Chondrocyte (in vitro differentiated cells): ENCODE measurements around the gene ATP2A2. TPM values are rescaled to one million over a fixed set of nuclear protein-coding genes. Genes with fewer than 3 reads are reported as not detected.
"Not testable (repeated sequence)": the region's sequence is repeated elsewhere in the genome, so short reads cannot be mapped to it uniquely, and the experiment has no call there.

Source experiments
- DNase-seq: peaks from one replicate; pipeline ENCODE4 v3.0.0; 2021; ENCODE audit warnings: mixed read lengths, low spot score
- H3K27ac Mint-ChIP-seq: one replicate; pipeline ENCODE4 v1.8.0; 2021; ENCODE audit warnings: mild to moderate bottlenecking, moderate library complexity, mixed read lengths; ENCODE audit not compliant: unreplicated experiment
- H3K27me3 Mint-ChIP-seq: 2 replicates; pipeline ENCODE4 v1.8.0; 2021; ENCODE audit warnings: low read depth, mixed read lengths
- H3K36me3 Mint-ChIP-seq: 2 replicates; pipeline ENCODE4 v1.8.0; 2021; ENCODE audit warnings: low read depth, mixed read lengths
- H3K4me1 Mint-ChIP-seq: 2 replicates; pipeline ENCODE4 v1.8.0; 2021; ENCODE audit warnings: low read depth, mild to moderate bottlenecking, mixed read lengths
- H3K4me3 Mint-ChIP-seq: one replicate; pipeline ENCODE4 v1.8.0; 2021; ENCODE audit warnings: mild to moderate bottlenecking, moderate library complexity, mixed read lengths; ENCODE audit not compliant: unreplicated experiment
- H3K9me3 Mint-ChIP-seq: 2 replicates; pipeline ENCODE4 v1.8.0; 2021; ENCODE audit warnings: low read depth, mixed read lengths
- CTCF ChIP-seq: fragments of 200-600 bp; sonication (generic); IDR thresholded peaks from 2 replicates; pipeline ENCODE4 v1.5.0; 2021; ENCODE audit warnings: antibody characterized with exemption, mild to moderate bottlenecking, moderate library complexity
- total RNA-seq: library from RNA; stranded (reverse); gene quantifications from 3 replicates; pipeline ENCODE4 v1.2.1, GENCODE V29; 2021

Gene ATP2A2
- total RNA-seq, 1 donor from 2014 or later, result 216 TPM

GRCh38 chr12:110338754-110339153 is 57.7 kb downstream of the ATP2A2 start:
- H3K27ac Mint-ChIP-seq, result peak overlapping the region; percentile 23
- TF ChIP-seq CTCF, result peak; percentile 70
- no peak overlapping the region for H3K4me3 Mint-ChIP-seq
- H3K27me3 Mint-ChIP-seq, result no peaks in the 10 kb centered on the region
- H3K36me3 Mint-ChIP-seq, result peaks cover 66% of the 10 kb centered on the region
- peaks cover 3% of the 10 kb centered on the region for H3K4me1 Mint-ChIP-seq
- DNase-seq, result no peak
- H3K9me3 Mint-ChIP-seq, result no peaks in the 10 kb centered on the region

GRCh38 chr12:110339184-110339952 is 58.3 kb downstream of the ATP2A2 start:
- no peak for DNase-seq
- Mint-ChIP-seq H3K9me3 (no peaks in the 10 kb centered on the region), H3K36me3 (peaks cover 67% of the 10 kb centered on the region), H3K27me3 (no peaks in the 10 kb centered on the region), H3K27ac (no peak overlapping the region), H3K4me1 (peaks cover 3% of the 10 kb centered on the region), H3K4me3 (no peak overlapping the region)
- peak; percentile 20 for TF ChIP-seq CTCF

GRCh38 chr12:110340261-110340660 is 59.2 kb downstream of the ATP2A2 start:
- H3K27ac Mint-ChIP-seq, H3K4me1 Mint-ChIP-seq, H3K9me3 Mint-ChIP-seq, DNase-seq, H3K4me3 Mint-ChIP-seq, H3K27me3 Mint-ChIP-seq: not testable (repeated sequence)
- peaks cover 72% of the 10 kb centered on the region for H3K36me3 Mint-ChIP-seq

- DNase-seq, result no peak
Measured at GRCh38 chr12:110340706-110341105, 59.7 kb downstream of the ATP2A2 start.

GRCh38 chr12:110342157-110342556 is 61.1 kb downstream of the ATP2A2 start:
- H3K4me3 Mint-ChIP-seq, result no peak overlapping the region
- H3K9me3 Mint-ChIP-seq, result no peaks in the 10 kb centered on the region
- no peak for DNase-seq
- no peaks in the 10 kb centered on the region for H3K27me3 Mint-ChIP-seq
- H3K4me1 Mint-ChIP-seq, result peaks cover 3% of the 10 kb centered on the region
- no peak overlapping the region for H3K27ac Mint-ChIP-seq
- TF ChIP-seq CTCF, result no peak
- peaks cover 69% of the 10 kb centered on the region for H3K36me3 Mint-ChIP-seq

More at GRCh38 chr12:110340706-110341105, 59.7 kb downstream of the ATP2A2 start:
- Mint-ChIP-seq H3K27ac (no peak overlapping the region), H3K36me3 (peaks cover 69% of the 10 kb centered on the region), H3K4me3 (no peak overlapping the region), H3K4me1 (peaks cover 3% of the 10 kb centered on the region), H3K9me3 (no peaks in the 10 kb centered on the region), H3K27me3 (no peaks in the 10 kb centered on the region)
- TF ChIP-seq CTCF, result no peak

GRCh38 chr12:110343114-110343513 is 62.1 kb downstream of the ATP2A2 start:
- Mint-ChIP-seq H3K4me3 (no peak overlapping the region), H3K36me3 (peaks cover 71% of the 10 kb centered on the region), H3K9me3 (no peaks in the 10 kb centered on the region), H3K27me3 (no peaks in the 10 kb centered on the region), H3K27ac (no peak overlapping the region), H3K4me1 (peaks cover 3% of the 10 kb centered on the region)
- DNase-seq, result no peak
- no peak for TF ChIP-seq CTCF
